Gastroesophageal sphincter (tissue), 4 donors: ENCODE data around the gene ENAM. TPM values are rescaled to one million over a fixed set of nuclear protein-coding genes. Genes with fewer than 3 reads are reported as not detected.

Source experiments
- ATAC-seq: fragments of 150-250 bp; one replicate; pipeline ENCODE4 v1.9.1; 2016; ENCODE audit warnings: mild to moderate bottlenecking, moderate library complexity
- H3K27ac ChIP-seq, 4 donors: fragments of 200-600 bp; sonication (generic) in 3 of 4; 1 replicate in 3 of 4; 2 replicates in 1 of 4; pipeline ENCODE4 v1.5.1; 2016 to 2019
- H3K27me3 ChIP-seq: fragments of 200-600 bp; sonication (generic); one replicate; pipeline ENCODE4 v1.5.1; 2019
- H3K36me3 ChIP-seq, 2 donors: fragments of 200-600 bp; sonication (generic); one replicate each; pipeline ENCODE4 v1.5.1; 2019; ENCODE audit warnings: control low read depth in 1 of 2
- H3K4me1 ChIP-seq, 3 donors: fragments of 200-600 bp; sonication (generic); 1 replicate in 2 of 3; 2 replicates in 1 of 3; pipeline ENCODE4 v1.5.1; 2016 to 2019; ENCODE audit warnings: control low read depth in 2 of 3
- H3K4me3 ChIP-seq, 2 donors: fragments of 200-600 bp; sonication (generic); one replicate each; pipeline ENCODE4 v1.5.1; 2019; ENCODE audit warnings: mild to moderate bottlenecking in 1 of 2, moderate library complexity in 1 of 2
- H3K9me3 ChIP-seq, 3 donors: fragments of 200-600 bp; sonication (generic); one replicate each; pipeline ENCODE4 v1.5.1; 2017 to 2019; ENCODE audit warnings: control low read depth in 2 of 3
- EP300 ChIP-seq: sonication (generic); formaldehyde crosslinking; IDR thresholded peaks from one replicate; pipeline ENCODE4 v1.6.1; 2017; ENCODE audit warnings: antibody characterized with exemption, mild to moderate bottlenecking
- POLR2A ChIP-seq, 2 donors: fragments of 450-650 bp; IDR thresholded peaks; one replicate each; pipeline ENCODE4 v1.6.1; 2017; ENCODE audit warnings: antibody characterized with exemption in 2 of 2, mild to moderate bottlenecking in 2 of 2, moderate library complexity in 1 of 2
- POLR2AphosphoS5 ChIP-seq: sonication (generic); formaldehyde crosslinking; IDR thresholded peaks from one replicate; pipeline ENCODE4 v1.6.1; 2017; ENCODE audit warnings: antibody characterized with exemption
- WGBS, 2 donors: methylation state at CpG; one replicate each; pipeline ENCODE4 v1.1.5; 2018; ENCODE audit warnings: low coverage in 1 of 2; 5-methylcytosine and 5-hydroxymethylcytosine counted together
- total RNA-seq, 4 donors: library from RNA; depleted of rRNA; stranded (reverse); fragments of >200 nt; gene quantifications; one replicate each; pipeline ENCODE4 v1.1.0, GENCODE V29; 2016
- TF ChIP-seq, protein P1 (sequence below), 4 experiments: fragments of 200-600 bp in 2 of 4; fragments of 450-650 bp in 2 of 4; sonication (generic) in 1 of 4; IDR thresholded peaks; one replicate each; pipeline ENCODE4 v1.5.1; 2017 to 2019; ENCODE audit warnings: antibody characterized with exemption in 4 of 4, mild to moderate bottlenecking in 2 of 4, moderate library complexity in 2 of 4

ENAM gene
- total RNA-seq, 4 donors from 2014 or later: 0.16 to 0.54 TPM; not detected in 2

DNA sequence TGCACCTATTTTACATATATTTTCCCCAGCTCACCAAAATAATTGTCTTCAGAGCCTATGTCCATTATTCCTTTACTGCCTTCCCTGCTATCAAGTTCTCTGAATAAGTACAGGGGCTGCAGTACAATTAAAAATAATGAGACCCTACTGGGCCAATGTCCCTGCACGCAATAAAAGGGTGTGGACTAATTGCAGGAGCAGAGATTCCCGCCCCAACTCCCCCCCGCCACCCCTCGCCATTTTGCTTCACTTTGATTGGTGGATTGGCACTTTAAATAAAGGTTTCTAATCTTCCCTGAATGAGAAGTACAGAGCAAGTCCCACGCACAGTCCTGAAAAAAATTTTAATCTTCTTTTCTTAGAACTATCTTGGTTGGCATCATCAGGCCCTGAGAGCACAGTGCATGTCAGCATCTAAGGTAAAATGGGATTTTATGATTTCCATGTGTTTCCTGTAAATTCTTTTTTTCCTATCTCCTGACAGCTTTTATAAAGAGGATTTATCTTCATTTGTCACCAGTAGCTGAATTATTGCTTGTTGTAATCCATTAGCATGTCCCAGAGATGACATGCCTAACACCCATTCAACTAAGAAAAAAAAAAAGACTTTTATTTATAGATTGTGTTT, 36.5 kb upstream of the ENAM start, which contains the start of gene AMBN:
TSS of gene AMBN (plus strand) at position 302 of the 628 bp plus-strand sequence. CDS start at position 405, 103 bp downstream.
- ATAC-seq: no peak
- Histone ChIP-seq H3K27me3 (no peaks in the 10 kb centered on the region), H3K9me3 (no peaks in the 10 kb centered on the region), H3K36me3 (no peaks in the 10 kb centered on the region), H3K4me3 (no peak within 1 kb of the TSS), H3K4me1 (no peaks in the 10 kb centered on the region), H3K27ac (no peak within 1 kb of the TSS)
- WGBS, 2 donors: 56 to 60% methylated on average over 3 to 4 of the region's 5 CpGs
- TF ChIP-seq POLR2A (IDR thresholded peaks at IDR 0.05): no peak
- TF ChIP-seq POLR2AphosphoS5: no peak
- TF ChIP-seq, protein P1, sequence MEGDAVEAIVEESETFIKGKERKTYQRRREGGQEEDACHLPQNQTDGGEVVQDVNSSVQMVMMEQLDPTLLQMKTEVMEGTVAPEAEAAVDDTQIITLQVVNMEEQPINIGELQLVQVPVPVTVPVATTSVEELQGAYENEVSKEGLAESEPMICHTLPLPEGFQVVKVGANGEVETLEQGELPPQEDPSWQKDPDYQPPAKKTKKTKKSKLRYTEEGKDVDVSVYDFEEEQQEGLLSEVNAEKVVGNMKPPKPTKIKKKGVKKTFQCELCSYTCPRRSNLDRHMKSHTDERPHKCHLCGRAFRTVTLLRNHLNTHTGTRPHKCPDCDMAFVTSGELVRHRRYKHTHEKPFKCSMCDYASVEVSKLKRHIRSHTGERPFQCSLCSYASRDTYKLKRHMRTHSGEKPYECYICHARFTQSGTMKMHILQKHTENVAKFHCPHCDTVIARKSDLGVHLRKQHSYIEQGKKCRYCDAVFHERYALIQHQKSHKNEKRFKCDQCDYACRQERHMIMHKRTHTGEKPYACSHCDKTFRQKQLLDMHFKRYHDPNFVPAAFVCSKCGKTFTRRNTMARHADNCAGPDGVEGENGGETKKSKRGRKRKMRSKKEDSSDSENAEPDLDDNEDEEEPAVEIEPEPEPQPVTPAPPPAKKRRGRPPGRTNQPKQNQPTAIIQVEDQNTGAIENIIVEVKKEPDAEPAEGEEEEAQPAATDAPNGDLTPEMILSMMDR (IDR thresholded peaks at IDR 0.05): no peak
- TF ChIP-seq EP300: no peak

DNA sequence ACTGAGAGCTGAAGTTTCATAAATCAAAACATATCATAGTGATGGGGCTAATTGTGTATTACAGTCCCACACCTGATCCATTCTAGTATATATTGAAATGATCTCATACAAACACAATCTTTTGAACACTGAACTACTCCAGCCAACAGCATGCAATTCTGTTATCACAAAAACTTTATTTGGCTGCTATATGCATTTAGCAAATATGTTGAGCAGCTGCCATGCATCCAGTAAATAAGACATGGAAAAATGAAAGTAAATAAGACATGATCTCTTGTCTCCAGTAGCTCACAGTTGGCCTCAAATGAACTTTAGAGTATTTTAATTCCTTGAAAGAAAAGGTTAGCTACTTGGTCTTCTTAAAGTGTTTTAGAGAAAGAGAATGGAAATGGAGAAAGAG, 34.3 kb upstream of the ENAM start:
- H3K27ac ChIP-seq: no peak overlapping the region
- H3K4me3 ChIP-seq: no peak overlapping the region
- no peaks in the 10 kb centered on the region for H3K9me3 ChIP-seq
- ATAC-seq: no peak
- no peaks in the 10 kb centered on the region for H3K27me3 ChIP-seq
- no peaks in the 10 kb centered on the region for H3K4me1 ChIP-seq
- TF ChIP-seq, protein P1 (IDR thresholded peaks at IDR 0.05): no peak
- TF ChIP-seq POLR2AphosphoS5: no peak
- no peak for TF ChIP-seq EP300
- no peak for TF ChIP-seq POLR2A (IDR thresholded peaks at IDR 0.05)
- H3K36me3 ChIP-seq: no peaks in the 10 kb centered on the region

DNA sequence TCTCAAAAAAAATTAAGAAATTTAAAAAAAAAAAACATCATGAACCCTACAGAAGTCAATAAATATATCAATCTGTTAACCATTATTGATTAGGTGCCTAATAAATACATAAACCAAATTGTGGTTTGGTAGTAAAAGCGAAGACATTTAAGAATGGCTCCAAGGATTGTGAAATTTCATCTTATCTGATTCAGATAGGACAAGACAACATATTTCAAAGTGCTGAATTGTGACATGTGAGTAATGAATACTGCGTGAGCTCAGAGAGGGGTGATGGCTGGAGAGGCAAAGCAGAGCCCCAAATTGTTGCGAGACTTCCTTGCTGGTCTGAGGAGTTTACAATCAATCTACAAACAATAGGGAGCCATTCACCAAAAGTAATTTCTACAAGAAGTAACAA, 28.2 kb upstream of the ENAM start:
- Histone ChIP-seq H3K4me1 (no peaks in the 10 kb centered on the region), H3K4me3 (no peak overlapping the region), H3K27me3 (no peaks in the 10 kb centered on the region), H3K9me3 (no peaks in the 10 kb centered on the region), H3K27ac (no peak overlapping the region), H3K36me3 (no peaks in the 10 kb centered on the region)
- 80 to 89% methylated on average over 3 of the region's 3 CpGs for WGBS, 2 donors
- no peak for TF ChIP-seq EP300
- TF ChIP-seq, protein P1 (IDR thresholded peaks at IDR 0.05): no peak
- no peak for ATAC-seq

DNA sequence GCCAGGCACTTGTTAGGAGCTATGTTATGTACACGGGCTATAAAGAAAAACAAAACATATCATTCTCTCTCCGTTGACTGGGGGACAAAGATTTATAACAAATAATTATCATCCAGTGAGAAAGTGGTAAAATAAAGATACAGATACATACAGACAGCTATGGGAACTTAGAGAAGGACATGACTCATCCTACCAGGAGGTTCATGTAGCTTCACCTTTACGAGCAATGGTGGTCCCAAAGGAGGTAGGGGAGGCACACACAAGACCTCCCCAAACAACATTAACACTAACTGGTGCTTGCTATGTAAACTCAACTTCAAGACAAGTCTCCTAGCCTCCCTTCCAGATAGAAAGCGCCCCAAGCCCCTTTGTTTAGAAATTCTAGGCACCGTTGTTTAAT, 27.6 kb upstream of the ENAM start:
- WGBS, 2 donors: 61 to 88% methylated on average over 4 to 5 of the region's 5 CpGs
- no peaks in the 10 kb centered on the region for H3K4me1 ChIP-seq
- no peaks in the 10 kb centered on the region for H3K27me3 ChIP-seq
- TF ChIP-seq, protein P1 (IDR thresholded peaks at IDR 0.05): no peak
- TF ChIP-seq POLR2A (IDR thresholded peaks at IDR 0.05): no peak
- no peak for TF ChIP-seq EP300
- TF ChIP-seq POLR2AphosphoS5: no peak
- no peaks in the 10 kb centered on the region for H3K36me3 ChIP-seq
- no peak overlapping the region for H3K27ac ChIP-seq
- no peak for ATAC-seq
- H3K4me3 ChIP-seq: no peak overlapping the region
- no peaks in the 10 kb centered on the region for H3K9me3 ChIP-seq

DNA sequence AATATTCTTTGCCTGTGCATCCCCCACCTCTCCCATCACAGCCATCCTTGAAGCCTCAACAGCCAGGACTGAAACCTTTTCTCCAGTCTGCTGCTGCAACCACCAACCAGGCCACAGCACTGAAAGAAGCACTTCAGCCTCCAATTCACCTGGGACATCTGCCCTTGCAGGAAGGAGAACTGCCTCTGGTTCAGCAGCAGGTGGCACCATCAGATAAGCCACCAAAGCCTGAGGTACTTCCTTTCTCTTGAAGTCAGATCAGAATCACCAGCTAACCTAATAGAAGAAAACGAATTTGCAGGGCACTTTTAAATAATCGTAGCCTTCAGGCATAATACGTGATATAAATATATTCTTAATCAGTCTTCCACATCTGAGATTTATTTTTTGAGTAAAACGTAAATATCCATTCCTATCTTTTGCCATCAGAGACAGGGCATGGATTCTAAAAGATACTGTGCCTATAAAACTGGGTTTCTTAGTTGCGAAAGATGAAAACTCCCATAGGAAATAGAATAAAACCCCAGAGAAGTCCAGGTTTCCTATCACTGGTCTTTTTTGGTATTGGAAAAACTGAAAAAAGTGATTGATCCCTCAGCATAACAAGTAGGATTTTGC, 27.0 kb upstream of the ENAM start:
- Histone ChIP-seq H3K36me3 (no peaks in the 10 kb centered on the region), H3K27ac (no peak overlapping the region), H3K4me3 (no peak overlapping the region), H3K4me1 (no peaks in the 10 kb centered on the region), H3K9me3 (no peaks in the 10 kb centered on the region), H3K27me3 (no peaks in the 10 kb centered on the region)
- TF ChIP-seq POLR2A (IDR thresholded peaks at IDR 0.05) (no peak), POLR2AphosphoS5 (no peak), EP300 (no peak)
- TF ChIP-seq, protein P1 (IDR thresholded peaks at IDR 0.05): peak; percentile 11 to 68 (median 46)
- no peak for ATAC-seq
- 33 to 37% methylated on average over 5 of the region's 5 CpGs for WGBS, 2 donors
